WTC11 (cell line): Measurements from ENCODE around the gene MFNG. TPM values are rescaled to one million over a fixed set of nuclear protein-coding genes. Genes with fewer than 3 reads are reported as not detected.

Experiments used
- ATAC-seq: fragments of 200-7000 bp; cut with Tn5 transposase; 2 replicates; pipeline ENCODE4 v1.10.0; 2021; ENCODE audit warnings: mild to moderate bottlenecking, moderate library complexity
- CTCF ChIA-PET: fragments of 300-600 bp; sonication (Branson Sonifier 250); formaldehyde crosslinking; loops from one replicate; lab custom pipeline; 2021; ENCODE audit warnings: antibody characterized with exemption; lab: Charles Lee
- POLR2A ChIA-PET: fragments of 350-600 bp; sonication (Branson Sonifier 250); formaldehyde crosslinking; loops from one replicate; lab custom pipeline; 2021; ENCODE audit warnings: antibody characterized with exemption; lab: Charles Lee
- DNase-seq: peaks from one replicate; pipeline ENCODE4 v3.0.0; 2021; ENCODE audit warnings: low spot score
- H3K27ac Mint-ChIP-seq: 2 replicates; pipeline ENCODE4 v1.8.0; 2021; ENCODE audit warnings: mixed read lengths
- H3K27me3 Mint-ChIP-seq: 2 replicates; pipeline ENCODE4 v1.8.0; 2021; ENCODE audit warnings: low read depth, mild to moderate bottlenecking, moderate library complexity, mixed read lengths
- H3K36me3 Mint-ChIP-seq: 2 replicates; pipeline ENCODE4 v1.8.0; 2021; ENCODE audit warnings: mixed read lengths
- H3K4me1 Mint-ChIP-seq: 2 replicates; pipeline ENCODE4 v1.8.0; 2022; ENCODE audit warnings: mixed read lengths
- H3K4me3 Mint-ChIP-seq: 2 replicates; pipeline ENCODE4 v1.8.0; 2021; ENCODE audit warnings: mild to moderate bottlenecking, moderate library complexity, mixed read lengths
- H3K9me3 Mint-ChIP-seq: 2 replicates; pipeline ENCODE4 v1.8.0; 2021; ENCODE audit warnings: mixed read lengths
- AR ChIP-seq: fragments of 250-450 bp; sonication (Bioruptor Pico); IDR thresholded peaks from 2 replicates; pipeline ENCODE4 v1.9.0; 2021; ENCODE audit warnings: mild to moderate bottlenecking
- ARID4B ChIP-seq: sonication (generic); formaldehyde crosslinking; IDR thresholded peaks from 2 replicates; pipeline ENCODE4 v1.8.0; 2023; ENCODE audit warnings: missing genetic modification reagents, mild to moderate bottlenecking, borderline replicate concordance
- ATF3 ChIP-seq: sonication (generic); formaldehyde crosslinking; conservative IDR thresholded peaks from 2 replicates; pipeline ENCODE4 v1.8.1; 2022; ENCODE audit warnings: mild to moderate bottlenecking, missing genetic modification reagents
- CDX4 ChIP-seq: fragments of 250-450 bp; sonication (Bioruptor Pico); IDR thresholded peaks from 2 replicates; pipeline ENCODE4 v1.9.0; 2021; ENCODE audit warnings: moderate library complexity, mild to moderate bottlenecking, inconsistent platforms, borderline replicate concordance
- ERG ChIP-seq: fragments of 250-450 bp; sonication (Bioruptor Pico); IDR thresholded peaks from 2 replicates; pipeline ENCODE4 v1.8.0; 2021; ENCODE audit warnings: mild to moderate bottlenecking
- GTF2I ChIP-seq: fragments of 250-450 bp; sonication (Bioruptor Pico); conservative IDR thresholded peaks from 2 replicates; pipeline ENCODE4 v1.4.0; 2021; ENCODE audit warnings: mild to moderate bottlenecking
- HMGXB4 ChIP-seq: sonication (generic); formaldehyde crosslinking; IDR thresholded peaks from 2 replicates; pipeline ENCODE4 v1.8.1; 2023; ENCODE audit warnings: mild to moderate bottlenecking, moderate library complexity, missing genetic modification reagents
- MXD4 ChIP-seq: fragments of 250-450 bp; sonication (Bioruptor Pico); IDR thresholded peaks from 2 replicates; pipeline ENCODE4 v1.8.0; 2021; ENCODE audit warnings: mild to moderate bottlenecking, moderate library complexity, borderline replicate concordance
- NFATC4 ChIP-seq: fragments of 250-450 bp; sonication (Bioruptor Pico); IDR thresholded peaks from 2 replicates; pipeline ENCODE4 v1.9.0; 2021; ENCODE audit warnings: mild to moderate bottlenecking
- OVOL2 ChIP-seq: fragments of 250-450 bp; sonication (Bioruptor Pico); IDR thresholded peaks from 2 replicates; pipeline ENCODE4 v1.9.0; 2021; ENCODE audit warnings: mild to moderate bottlenecking, borderline replicate concordance
- RELA ChIP-seq: sonication (generic); formaldehyde crosslinking; IDR thresholded peaks from 2 replicates; pipeline ENCODE4 v1.8.1; 2022; ENCODE audit warnings: missing genetic modification reagents, mild to moderate bottlenecking, borderline replicate concordance
- SMAD4 ChIP-seq: sonication (generic); formaldehyde crosslinking; IDR thresholded peaks from 2 replicates; pipeline ENCODE4 v1.8.0; 2022; ENCODE audit warnings: mild to moderate bottlenecking, missing genetic modification reagents
- SOX15 ChIP-seq: fragments of 250-450 bp; sonication (Bioruptor Pico); IDR thresholded peaks from 2 replicates; pipeline ENCODE4 v1.9.0; 2021; ENCODE audit warnings: mild to moderate bottlenecking
- TEAD1 ChIP-seq: sonication (generic); formaldehyde crosslinking; IDR thresholded peaks from 2 replicates; pipeline ENCODE4 v1.8.0; 2022; ENCODE audit warnings: mild to moderate bottlenecking, missing genetic modification reagents
- ZNF138 ChIP-seq: sonication (generic); formaldehyde crosslinking; conservative IDR thresholded peaks from 2 replicates; pipeline ENCODE4 v1.8.1; 2022; ENCODE audit warnings: mild to moderate bottlenecking, moderate library complexity, missing genetic modification reagents
- ZNF219 ChIP-seq: sonication (generic); formaldehyde crosslinking; IDR thresholded peaks from 2 replicates; pipeline ENCODE4 v1.8.0; 2023; ENCODE audit warnings: missing genetic modification reagents, mild to moderate bottlenecking, borderline replicate concordance
- ZNF281 ChIP-seq: sonication (generic); formaldehyde crosslinking; IDR thresholded peaks from 2 replicates; pipeline ENCODE4 v1.8.0; 2023; ENCODE audit warnings: mild to moderate bottlenecking, missing genetic modification reagents
- ZNF396 ChIP-seq: fragments of 250-450 bp; sonication (Bioruptor Pico); IDR thresholded peaks from 2 replicates; pipeline ENCODE4 v1.8.0; 2021; ENCODE audit warnings: mild to moderate bottlenecking, moderate library complexity, borderline replicate concordance
- ZNF416 ChIP-seq: fragments of 250-450 bp; sonication (Bioruptor Pico); IDR thresholded peaks from 2 replicates; pipeline ENCODE4 v1.9.0; 2021; ENCODE audit warnings: mild to moderate bottlenecking, inconsistent platforms
- total RNA-seq: library from RNA; stranded (reverse); gene quantifications from 3 replicates; pipeline ENCODE4 v1.2.3, GENCODE V29; 2021

The MFNG gene
- total RNA-seq, 1 experiment from 2014 or later = 3.2 TPM

- no peak overlapping the region for H3K4me3 Mint-ChIP-seq
- no peaks in the 10 kb centered on the region for H3K36me3 Mint-ChIP-seq
- H3K27me3 Mint-ChIP-seq = peaks cover 4% of the 10 kb centered on the region; the same call in 1 of the 2 replicates
- no peaks in the 10 kb centered on the region for H3K9me3 Mint-ChIP-seq
- no peak overlapping the region for H3K27ac Mint-ChIP-seq
- DNase-seq (no peak), ATAC-seq (no peak)
- ChIA-PET CTCF (interaction anchor here (1.0 kb wide), 1 partner anchor 58 kb away, joined by 4 read pairs; no protein-coding TSS in a partner anchor), POLR2A (no interaction called here)
- TF ChIP-seq SOX15 (CRISPR knock-in tag) (no peak), TEAD1 (CRISPR knock-in tag) (no peak), SMAD4 (CRISPR knock-in tag) (no peak), ERG (no peak), ATF3 (no peak), RELA (no peak), ZNF219 (CRISPR knock-in tag) (no peak), ARID4B (CRISPR knock-in tag) (no peak), ZNF396 (no peak), ZNF416 (CRISPR knock-in tag) (no peak), ZNF281 (CRISPR knock-in tag) (no peak), MXD4 (CRISPR knock-in tag) (no peak), HMGXB4 (CRISPR knock-in tag) (no peak), CDX4 (CRISPR knock-in tag) (no peak), NFATC4 (CRISPR knock-in tag) (no peak), OVOL2 (CRISPR knock-in tag) (no peak), AR (CRISPR knock-in tag) (no peak), ZNF138 (CRISPR knock-in tag) (no peak), GTF2I (no peak)
- peaks cover 7% of the 10 kb centered on the region for H3K4me1 Mint-ChIP-seq
These were observed 48.3 kb upstream of the MFNG start for GRCh38 chr22:37534445-37534844.
